GM18526 (cell line): ENCODE data around the gene CNBD2.
A peak's percentile ranks its signal among the peaks of the same experiment; 100 is the strongest.

ENCODE experiments used
- POLR2A ChIP-seq: IDR thresholded peaks from 3 replicates; pipeline ENCODE4 v1.6.1; 2011; ENCODE audit not compliant: insufficient read length; ENCODE audit errors: extremely low read depth

Gene CNBD2

DNA sequence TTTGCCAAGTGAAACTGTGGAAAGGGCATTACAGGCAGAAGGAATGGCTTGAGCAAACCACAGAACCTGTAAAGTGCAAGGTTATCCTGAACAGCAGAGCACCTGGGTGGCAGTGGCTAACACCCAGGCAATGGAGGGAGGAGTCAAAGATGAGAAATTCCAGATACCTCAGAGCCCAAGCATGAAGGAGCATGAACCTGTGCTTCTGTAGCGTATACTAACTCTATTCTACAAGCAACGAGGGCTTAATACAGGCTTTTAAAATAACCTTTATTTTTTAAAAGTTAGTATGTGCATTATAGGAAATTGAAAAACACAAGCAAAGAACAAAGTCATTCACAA, 77.0 kb downstream of the CNBD2 start:
- TF ChIP-seq POLR2A, result no peak

DNA sequence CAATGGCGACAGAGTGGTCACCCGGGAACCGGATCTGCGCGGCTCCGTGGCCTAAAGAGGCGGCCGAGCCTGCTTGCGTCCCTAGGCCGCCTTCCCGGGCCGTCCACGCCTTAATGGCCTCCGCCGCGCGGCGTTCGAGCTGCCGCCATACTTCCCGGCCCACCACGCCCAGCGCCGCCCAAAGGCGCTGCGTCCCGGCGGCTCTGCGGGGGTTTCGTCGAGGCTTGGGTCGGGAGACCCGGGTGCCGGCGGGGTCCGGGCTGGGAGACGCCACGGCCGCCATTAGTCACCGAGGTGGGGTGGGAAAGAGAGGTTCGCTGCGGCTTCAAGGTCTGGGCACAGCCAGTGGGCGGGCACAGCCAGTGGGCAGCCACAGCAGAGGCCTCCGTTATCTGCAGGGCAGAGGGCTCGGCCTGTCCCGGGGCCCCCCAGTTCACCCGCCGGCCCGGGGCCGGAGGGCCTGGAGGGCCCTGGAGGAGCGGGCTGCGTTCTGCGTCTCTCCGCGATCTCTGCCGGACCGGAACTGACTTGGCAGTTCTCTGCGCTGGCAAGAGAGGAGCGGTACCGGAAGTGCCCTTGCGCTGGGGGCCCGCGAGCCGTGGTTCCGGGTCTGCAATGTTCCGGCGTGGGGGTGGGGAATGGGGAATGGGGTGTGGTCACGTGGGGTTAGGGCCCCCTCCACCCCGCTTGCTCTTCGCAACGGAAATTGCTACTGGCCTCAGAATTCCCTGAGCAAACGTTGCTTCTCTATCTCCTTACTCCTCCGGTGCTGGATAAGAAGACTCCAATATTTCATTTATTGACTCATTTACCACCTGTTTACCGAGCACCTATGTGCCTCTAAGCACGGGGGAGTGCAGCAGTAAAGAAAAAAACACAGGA, 82.3 kb downstream of the CNBD2 start:
- peak; percentile 98 for TF ChIP-seq POLR2A

DNA sequence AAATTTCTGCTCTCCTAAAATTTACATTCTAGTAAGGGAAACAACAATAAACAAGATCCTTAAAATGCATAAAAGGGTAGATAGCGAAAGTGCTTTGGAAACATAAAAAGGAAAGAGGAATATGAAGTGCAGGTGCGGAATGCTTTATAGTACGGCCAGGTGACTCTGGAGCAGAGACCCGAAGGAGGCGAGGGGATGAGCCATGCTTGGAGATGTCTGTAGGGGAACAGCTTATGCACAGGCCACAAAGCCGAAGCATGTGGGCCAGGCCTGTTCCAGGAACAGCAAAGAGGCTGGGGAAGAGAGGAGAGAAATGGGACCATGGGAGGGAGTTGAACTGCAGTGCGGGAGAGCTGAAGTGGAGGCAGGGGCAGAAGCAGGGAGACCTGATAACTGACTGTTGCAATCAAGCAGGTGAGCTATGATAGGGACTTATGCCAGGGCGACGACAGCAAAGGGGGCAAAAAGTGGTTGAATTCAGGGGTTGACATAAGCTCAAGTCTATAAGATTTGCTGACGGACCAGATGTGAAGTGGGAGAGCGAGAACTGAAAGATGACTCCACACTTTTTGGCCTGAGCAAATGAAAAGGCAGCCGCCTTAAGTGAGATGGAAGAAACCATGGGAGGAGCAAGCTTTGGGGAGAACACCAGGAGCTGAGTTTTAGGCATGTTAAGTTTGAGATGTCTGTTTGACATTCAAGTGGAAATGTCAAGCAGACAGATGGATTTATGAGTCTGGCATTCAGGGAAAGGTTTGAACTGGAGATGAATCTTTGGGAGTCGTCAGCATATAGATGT, 83.1 kb downstream of the CNBD2 start:
- no peak for TF ChIP-seq POLR2A

DNA sequence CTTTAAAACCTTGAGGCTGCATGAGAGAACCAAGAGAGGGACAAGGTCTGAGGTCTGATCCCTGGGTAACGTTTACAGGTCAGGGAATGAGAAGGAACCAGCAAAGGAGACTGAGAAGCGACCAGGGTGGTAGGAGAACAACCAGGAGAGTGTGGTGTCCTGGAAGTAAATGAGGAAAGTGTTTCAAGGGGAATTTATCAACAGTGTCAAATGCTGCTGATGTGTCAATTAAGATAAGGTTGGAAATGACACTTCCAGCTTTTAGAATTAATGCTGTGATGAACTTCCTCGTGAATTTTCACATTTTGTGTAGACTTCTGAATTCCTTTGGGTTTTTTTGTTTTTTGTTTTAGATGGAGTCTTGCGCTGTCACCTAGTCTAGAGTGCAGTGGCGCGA, 83.7 kb downstream of the CNBD2 start:
- no peak for TF ChIP-seq POLR2A

DNA sequence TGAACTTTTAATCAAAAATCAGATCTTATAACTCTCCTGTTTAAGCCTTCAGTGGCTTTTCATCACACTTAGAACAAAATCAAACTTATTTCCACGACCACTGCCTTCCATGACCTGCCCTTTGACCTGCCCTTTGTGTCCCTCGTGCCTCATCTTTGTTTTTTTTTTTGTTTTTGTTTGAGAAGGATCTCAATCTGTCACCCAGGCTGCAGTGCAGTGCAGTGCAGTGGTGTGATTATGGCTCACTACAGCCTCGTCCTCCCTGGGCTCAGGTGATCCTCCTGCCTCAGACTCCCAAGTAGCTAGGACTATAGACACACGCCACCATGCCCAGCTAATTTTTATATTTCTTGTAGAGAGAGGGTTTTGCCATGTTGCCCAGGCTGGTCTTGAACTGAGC, 86.8 kb downstream of the CNBD2 start:
- TF ChIP-seq POLR2A, result no peak

DNA sequence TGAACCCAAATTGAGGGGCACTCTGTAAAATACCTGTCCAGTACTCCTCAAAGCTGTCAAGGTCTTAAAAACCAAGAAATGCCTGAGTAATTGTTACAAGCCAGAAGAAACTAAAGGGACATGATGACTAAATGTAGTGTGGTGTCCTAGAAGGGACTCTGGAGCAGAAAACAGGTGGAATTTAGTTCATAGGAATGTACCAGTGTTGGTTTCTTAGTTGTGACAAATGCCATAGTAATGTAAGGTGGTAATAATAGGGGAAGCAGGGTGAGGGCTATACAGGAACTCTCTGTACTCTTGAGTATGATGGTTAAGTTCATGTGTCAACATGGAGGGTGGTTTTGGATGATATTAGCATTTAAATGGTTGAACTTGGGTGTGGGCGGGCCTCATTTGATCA, 92.3 kb downstream of the CNBD2 start:
- TF ChIP-seq POLR2A, result no peak

DNA sequence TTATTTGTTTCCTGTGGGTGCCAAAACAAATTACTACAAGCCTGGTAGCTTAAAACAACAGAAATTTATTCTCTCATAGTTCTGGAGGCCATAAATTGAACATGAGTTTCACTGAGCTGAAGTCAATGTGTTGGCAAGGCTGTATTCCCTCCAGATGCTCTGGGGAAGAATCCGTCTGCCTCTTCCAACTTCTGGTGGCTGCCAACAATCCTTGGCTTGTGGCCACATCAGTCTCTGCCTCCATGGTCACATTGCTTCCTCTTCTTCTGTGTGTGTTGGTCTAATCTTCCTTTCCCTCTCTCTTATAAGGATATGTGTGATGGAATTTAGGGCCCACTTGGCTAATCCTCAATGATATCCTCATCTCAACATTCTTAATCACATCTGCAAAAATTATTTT, 93.4 kb downstream of the CNBD2 start:
- TF ChIP-seq POLR2A, result no peak

DNA sequence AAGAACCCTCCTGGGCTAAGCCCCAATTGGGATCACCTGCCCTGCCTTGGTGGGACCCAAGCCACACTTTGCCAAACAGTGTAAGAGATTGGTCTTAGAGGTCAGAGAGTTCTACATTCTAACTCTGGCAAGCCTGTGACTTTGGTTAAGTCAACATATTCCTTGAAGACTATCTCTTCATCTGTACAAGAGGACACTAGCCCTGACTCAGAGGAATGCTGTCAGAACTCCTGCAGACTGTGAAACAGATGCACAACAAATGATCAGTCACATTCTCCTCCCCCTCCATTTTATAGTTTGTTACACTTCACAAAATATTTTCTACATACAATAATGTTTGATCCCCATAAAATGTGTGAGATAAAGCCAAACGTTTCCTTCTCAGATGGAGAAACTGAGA, 94.4 kb downstream of the CNBD2 start:
- TF ChIP-seq POLR2A, result no peak

DNA sequence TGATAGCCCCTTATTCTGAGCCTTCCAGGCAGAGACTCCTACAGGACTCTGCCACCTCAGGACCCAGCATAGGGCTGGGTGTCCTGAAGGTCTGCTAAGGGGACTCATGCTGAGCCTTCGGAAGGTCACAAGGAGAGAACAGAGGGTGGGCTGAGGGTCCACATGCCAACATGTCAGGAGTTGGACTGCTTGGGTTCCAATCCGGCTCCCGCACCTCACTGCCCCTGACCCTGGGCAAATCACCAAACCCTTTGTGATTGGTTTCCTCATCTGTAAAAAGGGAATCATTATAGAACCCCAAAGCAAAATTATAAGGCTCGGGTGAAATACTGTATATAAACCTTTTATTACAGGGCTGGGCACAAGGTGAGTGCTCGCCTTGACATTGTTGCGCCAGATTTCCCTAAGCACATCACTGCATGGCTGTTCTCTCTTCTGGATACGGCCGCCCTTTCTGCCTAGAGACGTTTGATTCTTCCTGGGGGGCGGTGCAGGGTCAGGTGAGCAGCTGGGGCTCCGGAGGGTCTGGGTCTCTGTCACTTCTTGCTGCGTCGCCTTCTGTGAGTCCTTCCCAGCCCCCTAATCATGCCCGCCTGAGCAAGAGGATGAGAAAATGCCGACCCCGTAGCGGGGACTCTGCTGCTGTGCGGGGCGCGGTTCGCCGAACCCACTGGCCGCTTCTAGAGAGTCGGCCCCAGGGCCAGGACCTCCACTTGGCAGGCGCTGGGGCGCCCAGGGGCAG, 95.7 kb downstream of the CNBD2 start:
- TF ChIP-seq POLR2A, result no peak

DNA sequence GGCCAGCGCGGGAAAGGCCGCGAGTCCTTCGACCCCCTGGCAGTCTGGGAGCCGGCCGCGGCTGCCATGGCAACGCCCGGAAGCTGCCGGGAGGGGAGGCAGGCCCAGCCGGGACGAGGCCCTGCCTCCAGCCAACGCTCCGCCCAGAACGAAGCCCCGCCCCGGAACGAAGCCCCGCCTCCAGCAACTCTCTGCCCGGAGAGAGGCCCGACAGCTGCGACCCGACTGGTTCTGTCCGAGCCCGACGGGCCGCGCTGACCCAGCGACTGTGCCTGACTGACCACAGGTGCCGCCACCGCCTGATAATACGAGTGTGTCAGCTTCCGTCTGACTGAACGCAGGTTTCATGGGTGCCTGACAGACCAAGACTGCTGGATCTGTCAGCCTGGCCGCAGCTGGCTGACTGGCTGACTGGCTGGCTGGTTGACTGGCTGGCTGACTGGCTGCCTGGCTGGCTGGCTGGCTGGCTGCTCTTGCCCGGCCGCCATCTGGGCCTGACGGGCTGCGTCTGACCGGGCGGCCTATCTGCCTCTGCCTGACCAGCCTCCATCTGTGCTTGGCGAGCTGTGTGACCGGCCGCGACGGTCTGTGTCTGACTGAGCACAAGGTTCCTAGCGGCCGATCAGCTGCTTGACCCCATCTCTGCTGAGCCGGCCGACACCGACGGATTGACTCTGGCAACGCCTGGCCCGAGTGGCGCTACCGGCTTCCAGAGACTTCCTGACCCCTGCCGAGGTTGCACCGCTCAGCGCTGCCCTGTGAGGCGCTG, 96.5 kb downstream of the CNBD2 start:
- TF ChIP-seq POLR2A, result peak; percentile 59

DNA sequence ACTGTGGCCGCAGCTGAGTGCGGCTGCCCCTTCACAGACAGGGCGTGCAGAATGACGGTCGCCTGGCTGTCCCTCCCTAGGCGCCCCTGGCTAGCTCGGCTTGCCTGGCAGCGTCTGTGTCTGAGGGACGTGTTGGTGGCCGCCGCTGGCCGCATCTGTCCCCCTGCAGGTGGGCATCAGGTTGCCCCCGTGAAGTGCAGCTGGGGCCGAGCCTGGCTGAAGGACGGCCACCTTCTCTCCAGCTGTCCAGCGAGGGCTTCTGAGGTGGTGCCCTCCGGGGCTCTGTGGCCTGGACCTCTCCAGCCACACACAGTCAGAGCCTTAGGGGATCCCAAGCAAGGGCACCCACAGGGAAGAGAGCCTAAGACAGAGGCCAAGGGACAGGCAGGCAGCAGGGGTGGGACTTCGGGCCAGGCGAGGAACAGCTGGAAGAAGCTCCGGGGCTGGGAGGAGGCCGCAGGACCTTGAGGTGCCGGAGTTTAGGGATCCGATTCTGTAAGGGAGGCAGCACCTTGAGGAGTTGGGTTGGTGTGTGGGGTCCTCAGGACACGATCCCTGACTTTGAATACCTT, 97.1 kb downstream of the CNBD2 start:
- no peak for TF ChIP-seq POLR2A

DNA sequence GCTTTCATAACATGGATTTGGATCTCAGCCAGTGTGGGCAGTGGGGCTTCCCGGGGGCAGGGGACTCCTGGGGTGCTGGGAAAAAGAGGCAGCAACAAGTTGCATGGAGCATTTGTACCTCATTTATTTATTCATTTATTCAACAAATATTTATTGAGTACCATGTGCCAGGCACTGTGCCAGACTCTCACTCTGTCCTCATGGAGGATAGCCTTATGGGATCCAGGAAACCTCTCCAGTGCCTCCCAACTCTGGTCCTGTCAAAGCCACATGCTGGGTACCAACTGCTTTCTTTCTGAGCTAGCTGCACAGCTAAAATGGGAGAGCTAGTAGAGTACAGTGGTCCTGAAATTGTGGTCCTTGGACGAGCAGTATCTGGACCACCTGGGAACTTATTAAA, 98.4 kb downstream of the CNBD2 start:
- TF ChIP-seq POLR2A, result no peak

DNA sequence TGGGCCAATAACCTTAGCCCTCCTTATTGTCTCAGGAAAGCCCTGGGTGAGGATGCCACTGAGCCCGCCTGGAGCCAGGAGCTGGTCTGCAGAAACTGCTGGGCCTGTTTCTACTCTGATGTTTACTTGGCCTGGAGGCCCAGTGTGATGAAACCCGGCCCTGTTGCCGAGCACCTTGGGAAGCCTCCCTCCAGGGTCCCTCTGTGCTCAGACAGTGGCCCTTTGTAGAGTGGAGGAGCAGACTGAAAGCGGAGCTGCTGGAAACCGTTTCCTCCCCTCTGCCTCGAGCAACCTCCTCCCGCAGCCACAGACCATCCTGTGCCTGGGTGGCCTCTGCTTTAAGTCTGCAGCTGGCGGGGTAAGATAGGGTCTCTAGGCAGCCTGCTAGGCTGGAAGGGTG, 102.1 kb downstream of the CNBD2 start:
- TF ChIP-seq POLR2A, result no peak

DNA sequence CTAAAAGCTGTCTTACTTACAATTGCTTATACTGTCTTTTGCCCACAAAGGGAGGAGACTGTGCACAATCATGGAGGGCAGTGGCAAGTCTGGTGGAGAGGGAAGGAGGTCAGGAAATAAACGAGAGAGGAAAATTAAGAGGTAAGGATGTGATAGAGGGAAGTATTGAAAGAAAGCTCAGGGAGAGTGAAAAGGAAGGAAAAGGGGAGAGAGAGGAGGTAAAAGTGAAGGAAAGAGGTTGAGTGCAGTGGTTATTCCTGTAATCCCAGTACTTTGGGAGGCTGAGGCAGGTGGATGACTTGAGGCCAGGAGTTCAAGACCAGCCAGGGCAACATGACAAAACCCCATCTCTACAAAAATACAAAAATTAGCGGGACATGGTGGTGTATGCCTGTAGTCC, 103.5 kb downstream of the CNBD2 start:
- no peak for TF ChIP-seq POLR2A

DNA sequence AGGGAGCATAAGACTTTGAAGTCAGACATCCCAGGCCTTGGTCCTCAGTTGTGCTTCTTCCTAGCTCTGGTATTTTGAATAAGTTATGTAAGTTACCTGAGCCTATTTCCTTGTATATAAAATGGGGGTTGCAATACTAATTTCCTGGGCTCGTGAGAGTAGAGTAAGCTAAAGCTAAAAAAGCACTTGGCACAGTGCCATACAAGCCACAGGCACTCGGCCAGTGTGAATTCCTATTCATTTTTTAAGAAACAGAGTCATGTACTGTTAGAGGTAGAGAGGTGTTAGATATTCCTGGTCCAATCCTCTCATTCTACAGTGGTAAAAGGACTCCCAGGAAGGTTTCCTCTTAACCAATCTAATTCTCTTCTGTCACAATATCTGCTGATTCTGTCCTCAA, 106.6 kb downstream of the CNBD2 start:
- TF ChIP-seq POLR2A, result no peak
